HepG2 (cell line): ENCODE results near the gene SLAMF9.

Experiments
- ATF2 ChIP-seq: sonication (generic); formaldehyde crosslinking; IDR thresholded peaks from 2 replicates; pipeline ENCODE4 v1.4.0; 2020; ENCODE audit warnings: missing genetic modification reagents
- BCL6 ChIP-seq: IDR thresholded peaks from 2 replicates; pipeline ENCODE4 v1.6.1; 2016; ENCODE audit warnings: missing genetic modification reagents, missing compliant biosample characterization
- E2F5 ChIP-seq: sonication (generic); formaldehyde crosslinking; conservative IDR thresholded peaks from 2 replicates; pipeline ENCODE4 v1.4.0; 2020; ENCODE audit warnings: missing genetic modification reagents
- EP300 ChIP-seq, 3 experiments: sonication (generic) in 1 of 3; formaldehyde crosslinking in 1 of 3; IDR thresholded peaks; 2 replicates each; pipeline versions ENCODE4 v1.5.1 to v1.6.1; 2011 to 2020; ENCODE audit warnings: low read depth in 2 of 3, low read length in 2 of 3, borderline replicate concordance in 1 of 3, improper control_type of control experiment in 1 of 3, mild to moderate bottlenecking in 1 of 3, missing genetic modification reagents in 1 of 3, moderate library complexity in 1 of 3
- FOXM1 ChIP-seq: sonication (generic); formaldehyde crosslinking; IDR thresholded peaks from 2 replicates; pipeline ENCODE4 v1.5.0; 2020; ENCODE audit warnings: missing genetic modification reagents
- HDAC2 ChIP-seq: sonication (generic); formaldehyde crosslinking; IDR thresholded peaks from 2 replicates; pipeline ENCODE4 v1.4.0; 2020; ENCODE audit warnings: missing genetic modification reagents
- HIC2 ChIP-seq: sonication (generic); formaldehyde crosslinking; IDR thresholded peaks from 2 replicates; pipeline ENCODE4 v1.9.0; 2022; ENCODE audit warnings: low read depth, missing genetic modification reagents
- POGZ ChIP-seq: sonication (generic); formaldehyde crosslinking; IDR thresholded peaks from 2 replicates; pipeline ENCODE4 v1.4.0; 2020; ENCODE audit warnings: mild to moderate bottlenecking, missing genetic modification reagents
- SMC3 ChIP-seq: IDR thresholded peaks from 2 replicates; pipeline ENCODE4 v1.6.1; 2011; ENCODE audit warnings: low read length, improper control_type of control experiment
- ZBTB33 ChIP-seq: sonication (generic); formaldehyde crosslinking; IDR thresholded peaks from 2 replicates; pipeline ENCODE4 v1.4.0; 2020; ENCODE audit warnings: missing genetic modification reagents
- ZNF253 ChIP-seq: sonication (generic); formaldehyde crosslinking; IDR thresholded peaks from 2 replicates; pipeline ENCODE4 v1.8.0; 2022; ENCODE audit warnings: mild to moderate bottlenecking, missing genetic modification reagents, borderline replicate concordance

GRCh38 chr1:159923203-159924024 lies 30.6 kb downstream of the SLAMF9 start:
- no peak for TF ChIP-seq HIC2
- TF ChIP-seq HDAC2 (CRISPR knock-in tag), result no peak
- TF ChIP-seq POGZ, result no peak
- TF ChIP-seq SMC3, result no peak
- TF ChIP-seq ATF2 (CRISPR knock-in tag), result no peak
- no peak for TF ChIP-seq E2F5 (CRISPR knock-in tag)
- no peak for TF ChIP-seq FOXM1 (CRISPR knock-in tag)
- TF ChIP-seq ZNF253 (CRISPR knock-in tag), result no peak
- TF ChIP-seq BCL6 (CRISPR knock-in tag), result no peak
- TF ChIP-seq EP300 (IDR thresholded peaks at IDR 0.05; ENCODE audit: low read depth in 2 of 2, low read length in 2 of 2), result no peak; a peak in 1 of 4 replicates
- no peak for TF ChIP-seq EP300 (CRISPR knock-in tag; IDR thresholded peaks at IDR 0.05; ENCODE audit: borderline replicate concordance)
- TF ChIP-seq ZBTB33 (CRISPR knock-in tag), result peak; percentile 40; the same call in 1 of the 2 replicates
